HG02884 (cell line): ENCODE data around the gene NFKBIZ.

Experiments used
- ATAC-seq: cut with Tn5 transposase; IDR thresholded peaks from one replicate; pipeline ENCODE4 v1.9.1; 2021; ENCODE audit warnings: mild to moderate bottlenecking, moderate library complexity; ENCODE audit not compliant: unreplicated experiment

The NFKBIZ gene

DNA sequence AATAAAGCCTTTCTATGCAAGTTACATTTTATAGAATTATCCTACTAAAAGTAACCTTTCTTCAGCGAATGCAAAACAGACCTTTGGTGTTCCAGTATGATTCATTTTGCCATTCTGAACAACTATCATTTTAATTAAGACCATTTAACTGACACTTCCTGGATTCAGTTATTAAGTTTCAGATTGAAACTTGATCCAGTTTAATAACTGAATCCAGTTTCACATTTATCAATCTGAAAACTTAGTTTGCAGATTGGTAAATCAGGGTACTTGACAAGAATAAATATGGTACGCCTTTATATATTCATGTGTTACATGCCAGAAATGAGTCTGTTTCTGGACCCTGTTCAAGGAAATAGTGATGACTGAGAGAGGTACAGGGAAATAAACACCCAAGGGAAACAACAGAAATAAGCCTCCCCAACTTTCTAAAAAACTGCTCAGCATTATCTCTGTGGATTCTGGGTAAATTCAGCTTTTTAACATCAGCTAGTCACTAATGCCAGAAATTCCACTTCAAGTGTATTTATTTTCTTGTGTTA is 23.3 kb upstream of the NFKBIZ start:
- ATAC-seq: no peak

DNA sequence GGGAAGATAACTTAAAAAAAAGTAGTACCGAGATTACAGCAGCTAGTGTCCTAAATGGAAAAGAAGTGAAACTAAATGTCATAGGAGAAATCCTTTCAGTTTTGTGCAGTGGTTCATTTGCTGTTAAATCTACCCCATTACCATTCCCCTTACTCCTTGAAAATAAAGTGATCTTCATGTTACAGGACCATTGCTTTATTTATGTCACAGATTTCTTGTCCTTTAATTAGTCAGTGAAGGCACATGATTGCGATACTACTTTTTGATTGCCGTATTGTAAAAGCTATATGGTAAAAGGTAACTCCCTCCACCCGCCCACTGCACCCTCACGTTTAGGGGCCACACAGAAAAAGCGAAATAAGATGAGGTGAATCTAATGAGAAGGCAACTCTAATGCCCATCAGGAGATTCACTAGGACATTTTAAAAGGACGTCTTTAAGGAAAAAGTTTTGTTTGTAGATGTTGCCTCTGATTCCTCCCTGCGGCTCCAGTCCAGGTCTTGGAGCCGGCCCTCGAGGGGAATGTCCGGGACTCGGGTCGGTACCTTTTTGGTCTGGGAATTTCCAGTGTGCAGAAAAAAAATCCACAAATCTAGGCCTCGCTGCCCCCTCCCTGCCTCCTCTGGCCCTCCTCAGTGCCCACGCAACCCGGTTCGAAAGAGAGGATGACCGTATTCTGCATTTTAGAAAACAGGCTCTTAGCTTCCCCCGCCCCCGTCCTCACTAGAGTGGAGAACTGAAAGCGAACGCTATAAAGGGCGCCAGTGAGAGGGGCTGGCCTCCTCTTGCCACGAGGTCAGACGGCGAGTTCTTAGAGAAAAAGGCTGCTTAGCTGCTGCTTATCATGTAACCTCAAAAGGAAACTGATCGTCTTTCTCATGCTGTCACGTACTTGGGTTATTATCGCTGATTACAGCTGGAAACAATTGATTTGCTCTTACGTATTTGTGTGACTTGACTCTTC is 21.8 kb upstream of the NFKBIZ start:
- peak; percentile 71 for ATAC-seq

DNA sequence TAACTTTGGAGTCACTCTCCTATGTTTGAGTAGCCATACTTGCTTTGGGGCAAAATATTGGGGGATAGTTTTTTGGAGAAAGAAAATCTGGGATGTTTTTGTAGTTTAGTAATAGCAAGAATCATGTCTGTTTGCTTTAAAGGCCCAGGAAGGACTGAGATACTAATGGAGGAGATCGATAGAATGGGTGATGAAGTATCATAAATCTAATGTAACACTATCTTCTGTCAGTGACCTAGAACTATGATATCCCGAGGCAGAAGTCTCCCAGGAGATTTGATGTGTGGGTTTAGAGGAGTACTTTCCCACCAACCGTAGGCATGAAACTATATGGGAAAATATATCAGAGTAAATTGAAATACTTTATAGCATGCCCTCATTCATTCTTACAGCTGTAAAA is 21.0 kb upstream of the NFKBIZ start:
- ATAC-seq: no peak

- ATAC-seq: peak; percentile 47
These were observed 20.4 kb upstream of the NFKBIZ start for GRCh38 chr3:101828691-101829436.

DNA sequence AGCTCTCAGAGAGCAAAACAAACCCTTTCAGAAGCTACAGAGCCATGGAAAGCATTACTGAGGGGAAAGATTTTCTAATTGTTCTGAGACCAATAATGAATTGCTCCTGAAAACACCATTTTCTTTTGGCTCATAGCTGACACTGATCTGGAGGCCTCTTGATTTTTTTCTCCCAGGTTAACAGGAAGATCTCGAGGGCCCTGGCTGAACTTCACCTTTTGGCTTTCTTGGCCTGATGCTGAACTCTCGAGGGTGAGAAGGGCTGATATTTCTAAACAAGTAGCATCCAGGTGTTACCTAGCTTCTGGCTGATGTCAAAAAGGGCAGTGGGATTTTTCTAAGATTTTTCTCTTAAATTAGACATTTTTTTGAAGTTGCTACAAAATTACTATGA is 19.9 kb upstream of the NFKBIZ start:
- peak; percentile 2 for ATAC-seq

- no peak for ATAC-seq
These were observed 19.4 kb upstream of the NFKBIZ start for GRCh38 chr3:101829874-101830273.

GRCh38 chr3:101833446-101833974 is 15.8 kb upstream of the NFKBIZ start:
- no peak for ATAC-seq

- no peak for ATAC-seq
These were observed 13.6 kb upstream of the NFKBIZ start for GRCh38 chr3:101835676-101836075.

- ATAC-seq: no peak
These were observed 13.2 kb upstream of the NFKBIZ start for GRCh38 chr3:101836160-101836559.

DNA sequence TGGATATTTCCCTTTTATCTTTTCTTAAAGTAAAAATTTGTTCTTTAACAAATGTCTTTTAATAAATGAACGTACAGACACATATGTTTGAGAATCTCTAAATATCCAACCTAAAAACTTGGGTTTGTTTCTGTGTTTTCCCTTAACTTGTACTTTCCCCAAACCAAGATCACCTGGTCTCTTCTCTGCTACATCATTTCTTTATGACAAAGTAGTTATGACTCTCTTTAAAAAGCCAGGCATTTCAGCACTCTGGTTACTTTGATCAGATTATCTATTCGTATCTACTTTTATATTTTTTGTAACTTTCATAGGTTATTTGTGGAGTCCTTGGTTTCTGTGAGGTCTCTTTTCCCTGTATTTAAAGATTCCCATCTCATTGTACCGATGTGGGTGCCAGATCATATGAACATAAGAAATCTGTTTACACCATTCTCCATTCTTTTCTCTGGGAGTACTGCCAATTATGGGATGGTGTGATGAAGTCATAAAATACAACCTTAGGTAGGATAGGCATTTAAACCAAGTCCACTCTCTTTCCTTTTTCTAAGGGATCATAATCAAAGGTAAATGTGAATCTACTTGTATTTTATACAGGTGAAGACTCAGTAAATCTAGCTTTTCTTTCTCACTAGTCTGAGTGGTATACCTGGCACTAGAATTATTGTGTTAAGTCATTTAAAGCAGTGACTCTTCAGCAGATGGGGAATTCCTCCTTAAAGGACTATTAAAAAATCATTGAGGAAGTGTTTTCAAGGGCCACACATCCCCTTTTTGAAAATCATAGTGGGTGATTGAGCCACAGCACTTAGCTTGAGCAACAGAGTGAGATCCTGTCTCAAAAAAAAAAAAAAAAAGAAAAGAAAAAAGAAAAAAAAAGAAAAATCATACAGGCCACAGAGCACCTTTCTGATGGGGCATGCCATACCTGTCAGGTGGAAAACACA is 12.4 kb upstream of the NFKBIZ start:
- ATAC-seq: no peak

DNA sequence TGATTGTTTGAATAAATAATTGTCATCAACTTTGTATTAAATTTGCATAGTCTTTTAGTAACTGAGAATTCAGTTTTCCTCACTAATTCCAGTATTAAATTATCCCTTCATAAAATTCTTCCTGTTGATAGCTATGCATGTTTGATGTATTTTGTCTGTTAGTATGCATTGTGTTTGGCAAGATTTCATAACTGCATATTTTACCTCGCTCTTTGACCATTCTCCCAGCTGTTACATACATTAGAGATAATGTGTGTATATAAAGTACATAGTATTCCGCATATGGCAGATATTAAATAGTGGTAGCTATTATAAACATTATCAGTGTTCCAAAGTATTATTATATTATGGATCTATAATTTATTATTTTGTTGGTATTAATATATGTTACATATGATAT is 10.6 kb upstream of the NFKBIZ start:
- no peak for ATAC-seq

GRCh38 chr3:101840066-101840465 is 9.2 kb upstream of the NFKBIZ start:
- ATAC-seq: no peak

DNA sequence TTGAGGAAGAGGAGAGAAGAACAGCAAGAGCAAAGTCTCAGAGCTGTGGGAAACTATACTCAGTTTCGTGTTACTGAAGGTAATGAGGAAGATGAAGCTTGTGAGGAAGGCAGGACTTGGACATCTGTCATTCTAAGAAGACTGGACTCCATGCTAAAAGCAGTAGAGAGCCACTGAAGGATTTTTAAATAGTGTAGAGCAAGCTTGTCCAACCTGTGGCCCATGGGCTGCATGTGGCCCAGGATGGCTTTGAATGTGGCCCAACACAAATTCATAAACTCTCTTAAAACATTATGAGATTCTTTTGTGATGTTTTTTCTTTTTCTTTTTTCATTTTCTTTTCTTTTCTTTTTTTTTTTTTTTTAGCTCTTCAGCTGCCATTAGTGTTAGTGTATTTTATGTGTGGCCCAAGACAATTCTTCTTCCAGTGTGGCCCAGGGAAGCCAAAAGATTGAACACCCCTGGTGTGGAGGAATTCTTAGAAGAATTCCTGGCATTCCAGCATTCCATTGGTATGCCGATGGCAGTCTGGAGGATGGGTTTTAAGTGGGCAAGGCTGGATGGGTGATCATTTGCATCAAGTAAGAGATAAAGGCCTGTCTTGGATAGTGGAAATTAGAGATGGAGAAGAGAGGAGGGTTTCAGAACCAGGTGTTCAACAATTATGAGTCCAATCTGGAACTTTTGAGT is 6.9 kb upstream of the NFKBIZ start:
- ATAC-seq: no peak

- ATAC-seq: no peak
These were observed 6.4 kb upstream of the NFKBIZ start for GRCh38 chr3:101842935-101843330.

DNA sequence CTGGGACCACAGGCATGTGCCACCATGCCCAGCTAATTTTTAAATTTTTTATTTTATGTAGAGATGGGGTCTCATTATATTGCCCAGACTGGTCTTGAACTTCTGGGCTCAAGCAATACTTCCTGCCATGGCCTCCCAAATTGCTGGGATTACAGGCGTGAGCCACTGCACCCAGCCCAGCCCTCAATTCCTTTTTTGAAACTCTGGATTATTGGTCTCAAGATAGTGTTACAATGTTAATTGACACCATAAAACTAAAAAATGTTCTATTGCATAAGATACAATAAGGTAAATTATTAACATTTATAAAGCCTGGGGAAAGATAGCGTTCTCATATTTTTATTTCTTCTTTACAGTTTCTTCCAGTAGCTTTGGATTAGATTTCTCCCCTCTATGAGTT is 3.9 kb upstream of the NFKBIZ start:
- ATAC-seq: no peak

DNA sequence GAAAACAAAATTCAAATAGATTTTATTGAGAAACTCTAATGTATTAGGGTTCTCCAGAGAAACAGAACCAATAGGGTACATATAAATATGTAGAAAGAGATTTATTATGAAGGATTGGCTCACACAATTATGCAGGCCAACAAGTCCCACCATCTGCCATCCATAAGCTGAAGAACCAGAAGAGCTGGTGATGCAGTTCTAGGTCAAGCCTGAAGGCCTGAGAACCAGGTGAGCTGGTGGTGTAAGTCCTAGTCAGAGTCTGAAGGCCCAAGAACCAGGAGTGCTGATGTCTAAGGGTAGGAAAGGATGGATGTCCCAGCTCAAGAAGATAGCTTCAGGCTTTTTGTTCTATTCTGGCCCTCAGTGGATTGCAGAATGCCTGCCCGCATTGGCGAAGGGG is 2.6 kb upstream of the NFKBIZ start:
- ATAC-seq: no peak

DNA sequence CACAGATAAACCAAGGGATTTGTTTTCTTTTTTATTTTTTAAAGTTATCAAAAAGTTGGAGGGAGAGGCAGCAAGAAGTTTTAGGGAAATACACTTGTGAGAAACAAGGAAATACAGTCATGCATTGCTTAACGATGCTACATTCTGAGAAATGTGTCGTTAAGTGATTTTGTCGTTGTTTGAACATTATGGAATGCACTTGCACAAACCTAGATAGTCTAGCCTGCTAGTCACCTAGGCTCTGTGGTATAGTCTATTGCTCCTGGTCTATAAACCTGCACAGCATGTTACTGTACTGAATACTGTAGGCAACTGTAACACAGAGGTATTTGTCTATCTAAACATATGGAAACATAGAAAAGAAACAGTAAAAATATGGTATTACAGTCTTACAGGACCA is 2.0 kb upstream of the NFKBIZ start:
- ATAC-seq: no peak

DNA sequence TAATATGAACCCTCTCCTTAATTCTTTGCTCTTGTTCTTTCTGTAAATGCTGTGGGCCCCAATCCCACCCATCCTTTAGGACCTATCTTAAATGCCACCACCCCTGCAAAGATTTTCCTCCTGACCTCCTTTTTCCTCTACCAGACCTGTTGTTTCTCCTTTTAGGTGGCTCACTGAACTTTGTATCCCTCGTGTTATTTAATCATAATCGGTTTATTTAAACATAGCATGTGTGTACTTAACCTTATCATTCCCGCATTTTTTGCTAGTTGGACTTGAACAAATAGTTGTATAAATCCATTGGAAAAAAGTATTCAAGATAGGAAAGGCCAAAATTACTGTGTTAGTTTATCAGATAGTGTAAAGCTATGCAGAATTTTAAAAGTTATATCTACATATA is 988 bp upstream of the NFKBIZ start:
- ATAC-seq: no peak

GRCh38 chr3:101849714-101850245 is 466 bp downstream of the NFKBIZ start:
- ATAC-seq: peak; percentile 25
